ENCODE results near the gene KRT6C.

- TF ChIP-seq ZFP3 (CRISPR knock-in tag; IDR thresholded peaks at IDR 0.05) (no peak), RARB (CRISPR knock-in tag; IDR thresholded peaks at IDR 0.05) (no peak), SNAI2 (CRISPR knock-in tag; IDR thresholded peaks at IDR 0.05) (no peak), CSDC2 (CRISPR knock-in tag; IDR thresholded peaks at IDR 0.05) (no peak), ZC3H10 (CRISPR knock-in tag; IDR thresholded peaks at IDR 0.05) (no peak), TCF4 (CRISPR knock-in tag; IDR thresholded peaks at IDR 0.05; ENCODE audit: borderline replicate concordance) (no peak), PATZ1 (CRISPR knock-in tag; IDR thresholded peaks at IDR 0.05; ENCODE audit: borderline replicate concordance) (no peak), TOX (CRISPR knock-in tag; IDR thresholded peaks at IDR 0.05; ENCODE audit: borderline replicate concordance) (no peak), ARNTL (CRISPR knock-in tag; IDR thresholded peaks at IDR 0.05; ENCODE audit: borderline replicate concordance, low read depth) (no peak), ZNF70 (CRISPR knock-in tag; IDR thresholded peaks at IDR 0.05) (no peak), POU6F1 (CRISPR knock-in tag; IDR thresholded peaks at IDR 0.05; ENCODE audit: borderline replicate concordance, low read depth) (no peak), TSHZ2 (CRISPR knock-in tag; IDR thresholded peaks at IDR 0.05) (no peak), OSR1 (CRISPR knock-in tag; IDR thresholded peaks at IDR 0.05) (no peak)
- TF ChIP-seq, protein P1, sequence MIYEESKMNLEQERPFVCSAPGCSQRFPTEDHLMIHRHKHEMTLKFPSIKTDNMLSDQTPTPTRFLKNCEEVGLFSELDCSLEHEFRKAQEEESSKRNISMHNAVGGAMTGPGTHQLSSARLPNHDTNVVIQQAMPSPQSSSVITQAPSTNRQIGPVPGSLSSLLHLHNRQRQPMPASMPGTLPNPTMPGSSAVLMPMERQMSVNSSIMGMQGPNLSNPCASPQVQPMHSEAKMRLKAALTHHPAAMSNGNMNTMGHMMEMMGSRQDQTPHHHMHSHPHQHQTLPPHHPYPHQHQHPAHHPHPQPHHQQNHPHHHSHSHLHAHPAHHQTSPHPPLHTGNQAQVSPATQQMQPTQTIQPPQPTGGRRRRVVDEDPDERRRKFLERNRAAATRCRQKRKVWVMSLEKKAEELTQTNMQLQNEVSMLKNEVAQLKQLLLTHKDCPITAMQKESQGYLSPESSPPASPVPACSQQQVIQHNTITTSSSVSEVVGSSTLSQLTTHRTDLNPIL (CRISPR knock-in tag; IDR thresholded peaks at IDR 0.05; ENCODE audit: low read depth): no peak
Observed at GRCh38 chr12:52442600-52443061, 31.0 kb downstream of the KRT6C start.
